ENCODE data around the gene FBXL12.

Gene FBXL12, protein sequence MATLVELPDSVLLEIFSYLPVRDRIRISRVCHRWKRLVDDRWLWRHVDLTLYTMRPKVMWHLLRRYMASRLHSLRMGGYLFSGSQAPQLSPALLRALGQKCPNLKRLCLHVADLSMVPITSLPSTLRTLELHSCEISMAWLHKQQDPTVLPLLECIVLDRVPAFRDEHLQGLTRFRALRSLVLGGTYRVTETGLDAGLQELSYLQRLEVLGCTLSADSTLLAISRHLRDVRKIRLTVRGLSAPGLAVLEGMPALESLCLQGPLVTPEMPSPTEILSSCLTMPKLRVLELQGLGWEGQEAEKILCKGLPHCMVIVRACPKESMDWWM

DNA sequence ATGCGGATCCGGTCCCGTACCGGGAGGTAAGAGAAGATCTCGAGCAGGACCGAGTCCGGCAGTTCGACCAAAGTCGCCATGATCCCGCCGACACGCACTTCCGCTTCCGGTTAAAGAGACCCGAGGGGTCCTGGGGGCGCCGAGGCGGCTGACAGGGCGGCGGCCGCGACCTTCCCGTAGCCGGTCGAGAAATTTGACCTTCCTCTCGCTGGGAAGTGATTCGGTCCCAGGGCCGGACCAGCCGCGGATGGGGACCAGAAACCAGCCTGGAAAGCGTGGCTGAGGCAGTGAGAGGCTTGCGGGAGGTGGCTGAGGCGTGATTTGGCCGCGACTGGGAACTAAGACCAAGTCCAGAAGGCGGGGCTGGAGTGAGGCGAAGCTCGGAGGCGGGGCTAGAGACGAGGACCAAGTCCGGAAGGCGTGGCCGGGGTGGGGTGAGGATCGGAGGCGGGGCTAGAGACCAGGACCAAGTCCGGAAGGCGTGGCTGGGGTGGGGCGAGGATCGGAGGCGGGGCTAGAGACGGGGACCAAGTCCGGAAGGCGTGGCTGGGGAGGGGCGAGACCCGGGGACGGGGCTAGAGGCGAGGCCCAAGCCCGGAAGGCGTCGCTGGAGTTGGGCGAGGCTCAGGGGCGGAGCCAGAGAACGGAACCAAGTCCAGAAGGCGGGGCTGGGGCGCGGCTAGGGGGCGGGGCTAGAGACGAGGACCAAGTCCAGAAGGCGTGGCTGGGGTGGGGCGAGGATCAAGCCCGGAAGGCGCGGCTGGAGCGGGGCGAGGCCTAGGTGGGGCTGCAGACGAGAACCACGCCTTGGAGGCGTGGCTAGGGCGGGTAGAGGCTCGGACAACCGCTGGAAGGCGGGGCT lies at the start of gene FBXL12:
Gene FBXL12 (minus strand): TSS at position 346 of the 862 bp plus-strand sequence. CDS start 266 bp downstream, at position 80.
- TF ChIP-seq CREB1 (IDR thresholded peaks at IDR 0.05; ENCODE audit: low read depth) (peak; percentile 39; the same call in 1 of the 2 replicates), TEAD4 (IDR thresholded peaks at IDR 0.05) (no peak), NFIC (IDR thresholded peaks at IDR 0.05) (peak; percentile 40; the same call in 1 of the 2 replicates), CEBPB (IDR thresholded peaks at IDR 0.05) (no peak; the same call in 1 of the 2 replicates), EGR1 (IDR thresholded peaks at IDR 0.05) (0 out of 2 replicates have a peak, but pooled peaks have one; percentile 19), YY1 (IDR thresholded peaks at IDR 0.05; ENCODE audit: low read depth) (peak; percentile 92), ZBTB7A (IDR thresholded peaks at IDR 0.05; ENCODE audit: low read depth) (peak; percentile 98), TAF1 (IDR thresholded peaks at IDR 0.05; ENCODE audit: low read depth) (peak; percentile 88), TCF12 (IDR thresholded peaks at IDR 0.05; ENCODE audit: low read depth) (peak; percentile 72)
- TF ChIP-seq, protein P1, sequence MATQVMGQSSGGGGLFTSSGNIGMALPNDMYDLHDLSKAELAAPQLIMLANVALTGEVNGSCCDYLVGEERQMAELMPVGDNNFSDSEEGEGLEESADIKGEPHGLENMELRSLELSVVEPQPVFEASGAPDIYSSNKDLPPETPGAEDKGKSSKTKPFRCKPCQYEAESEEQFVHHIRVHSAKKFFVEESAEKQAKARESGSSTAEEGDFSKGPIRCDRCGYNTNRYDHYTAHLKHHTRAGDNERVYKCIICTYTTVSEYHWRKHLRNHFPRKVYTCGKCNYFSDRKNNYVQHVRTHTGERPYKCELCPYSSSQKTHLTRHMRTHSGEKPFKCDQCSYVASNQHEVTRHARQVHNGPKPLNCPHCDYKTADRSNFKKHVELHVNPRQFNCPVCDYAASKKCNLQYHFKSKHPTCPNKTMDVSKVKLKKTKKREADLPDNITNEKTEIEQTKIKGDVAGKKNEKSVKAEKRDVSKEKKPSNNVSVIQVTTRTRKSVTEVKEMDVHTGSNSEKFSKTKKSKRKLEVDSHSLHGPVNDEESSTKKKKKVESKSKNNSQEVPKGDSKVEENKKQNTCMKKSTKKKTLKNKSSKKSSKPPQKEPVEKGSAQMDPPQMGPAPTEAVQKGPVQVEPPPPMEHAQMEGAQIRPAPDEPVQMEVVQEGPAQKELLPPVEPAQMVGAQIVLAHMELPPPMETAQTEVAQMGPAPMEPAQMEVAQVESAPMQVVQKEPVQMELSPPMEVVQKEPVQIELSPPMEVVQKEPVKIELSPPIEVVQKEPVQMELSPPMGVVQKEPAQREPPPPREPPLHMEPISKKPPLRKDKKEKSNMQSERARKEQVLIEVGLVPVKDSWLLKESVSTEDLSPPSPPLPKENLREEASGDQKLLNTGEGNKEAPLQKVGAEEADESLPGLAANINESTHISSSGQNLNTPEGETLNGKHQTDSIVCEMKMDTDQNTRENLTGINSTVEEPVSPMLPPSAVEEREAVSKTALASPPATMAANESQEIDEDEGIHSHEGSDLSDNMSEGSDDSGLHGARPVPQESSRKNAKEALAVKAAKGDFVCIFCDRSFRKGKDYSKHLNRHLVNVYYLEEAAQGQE (IDR thresholded peaks at IDR 0.05; ENCODE audit: low read depth): no peak
- TF ChIP-seq, protein P2, sequence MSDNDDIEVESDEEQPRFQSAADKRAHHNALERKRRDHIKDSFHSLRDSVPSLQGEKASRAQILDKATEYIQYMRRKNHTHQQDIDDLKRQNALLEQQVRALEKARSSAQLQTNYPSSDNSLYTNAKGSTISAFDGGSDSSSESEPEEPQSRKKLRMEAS (IDR thresholded peaks at IDR 0.05): peak; percentile 54
- TF ChIP-seq, protein P3, sequence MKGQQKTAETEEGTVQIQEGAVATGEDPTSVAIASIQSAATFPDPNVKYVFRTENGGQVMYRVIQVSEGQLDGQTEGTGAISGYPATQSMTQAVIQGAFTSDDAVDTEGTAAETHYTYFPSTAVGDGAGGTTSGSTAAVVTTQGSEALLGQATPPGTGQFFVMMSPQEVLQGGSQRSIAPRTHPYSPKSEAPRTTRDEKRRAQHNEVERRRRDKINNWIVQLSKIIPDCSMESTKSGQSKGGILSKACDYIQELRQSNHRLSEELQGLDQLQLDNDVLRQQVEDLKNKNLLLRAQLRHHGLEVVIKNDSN (IDR thresholded peaks at IDR 0.05): no peak

DNA sequence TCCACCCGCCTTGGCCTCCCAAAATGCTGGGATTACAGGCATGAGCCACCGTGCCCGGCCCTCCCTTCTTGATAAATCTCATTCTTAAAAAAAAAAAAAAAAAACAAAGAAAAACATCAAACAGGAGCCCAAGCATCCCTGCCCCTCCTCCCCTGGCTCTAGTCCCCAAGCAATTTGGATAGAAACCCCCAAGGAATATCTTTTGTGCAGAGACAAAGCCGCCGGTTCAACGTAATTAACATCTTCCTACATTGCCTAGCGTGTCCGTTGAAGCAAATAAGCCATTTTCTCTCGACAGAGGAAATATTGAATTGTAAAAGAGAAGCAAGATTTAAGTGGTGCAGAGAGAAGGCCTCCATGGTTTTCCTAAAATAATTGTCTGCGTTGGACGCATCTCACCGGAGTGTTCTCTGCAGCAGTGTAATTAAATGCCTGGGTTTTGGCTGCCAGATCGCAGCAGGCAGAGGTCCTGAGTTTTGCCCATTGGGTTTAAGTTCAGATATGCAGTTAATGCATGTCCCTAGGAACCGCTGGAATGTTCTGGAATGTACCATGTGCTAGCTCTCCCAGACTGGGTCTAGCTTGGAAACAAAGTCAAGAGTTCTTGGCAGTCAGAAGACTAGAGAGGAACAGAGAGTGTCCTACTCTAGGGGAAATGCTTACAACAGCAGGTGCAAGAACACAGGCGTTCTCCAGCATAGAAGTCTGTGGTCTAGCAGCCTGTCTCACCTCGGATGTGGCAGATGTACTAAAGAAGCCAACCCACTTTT lies 47.0 kb upstream of the FBXL12 start:
- TF ChIP-seq TAF1 (IDR thresholded peaks at IDR 0.05; ENCODE audit: low read depth) (no peak), YY1 (IDR thresholded peaks at IDR 0.05; ENCODE audit: low read depth) (no peak), RAD21 (IDR thresholded peaks at IDR 0.05; ENCODE audit: low read depth) (no peak), TEAD4 (IDR thresholded peaks at IDR 0.05) (no peak), CEBPB (IDR thresholded peaks at IDR 0.05) (no peak)
- TF ChIP-seq, protein P1 (IDR thresholded peaks at IDR 0.05; ENCODE audit: low read depth): no peak

DNA sequence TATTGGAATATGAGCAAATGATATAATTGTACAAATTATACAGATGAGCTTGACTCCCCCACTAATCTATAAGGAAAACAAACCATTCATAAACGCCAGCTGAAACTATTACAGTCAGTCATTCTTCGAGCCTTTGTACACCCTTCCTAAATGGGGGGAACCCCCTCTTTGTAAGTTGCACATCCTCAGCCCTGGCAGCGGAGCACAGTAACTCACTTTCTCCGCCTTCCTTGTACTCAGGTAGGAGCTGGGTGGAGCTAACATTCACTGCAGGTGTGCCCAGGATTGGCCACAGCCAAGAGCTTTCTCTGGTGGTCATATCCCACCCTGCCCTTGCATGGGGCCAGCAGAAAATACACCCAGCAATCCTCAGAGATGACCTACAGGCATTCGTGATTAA lies 44.9 kb upstream of the FBXL12 start:
- TF ChIP-seq CEBPB (IDR thresholded peaks at IDR 0.05) (no peak), TEAD4 (IDR thresholded peaks at IDR 0.05) (no peak), TAF1 (IDR thresholded peaks at IDR 0.05; ENCODE audit: low read depth) (no peak), CREB1 (IDR thresholded peaks at IDR 0.05; ENCODE audit: low read depth) (no peak), TCF12 (IDR thresholded peaks at IDR 0.05; ENCODE audit: low read depth) (no peak)

DNA sequence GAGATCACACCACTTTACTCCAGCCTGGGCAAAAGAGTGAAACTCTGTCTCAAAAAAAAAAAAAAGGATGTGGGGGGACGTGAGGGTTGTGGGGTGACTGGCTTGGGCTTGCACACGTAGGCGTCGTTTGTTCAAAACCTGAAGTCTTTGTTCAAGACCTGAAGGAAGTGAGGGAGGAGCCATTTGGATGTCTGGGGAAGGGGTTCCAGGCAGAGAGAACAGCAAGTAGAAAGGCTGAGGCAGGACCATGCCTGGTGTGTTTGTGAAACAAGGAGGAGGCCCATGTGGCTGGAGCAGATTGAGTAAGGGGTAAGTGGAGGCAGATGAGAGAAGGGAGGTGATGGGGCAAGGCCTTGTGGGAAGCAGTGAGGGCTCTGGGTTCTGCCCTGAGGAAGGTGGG lies 44.1 kb upstream of the FBXL12 start:
- TF ChIP-seq FOXM1 (IDR thresholded peaks at IDR 0.05; ENCODE audit: borderline replicate concordance, low read depth): no peak
- no peak for TF ChIP-seq RAD21 (IDR thresholded peaks at IDR 0.05; ENCODE audit: low read depth)
- TF ChIP-seq TCF12 (IDR thresholded peaks at IDR 0.05; ENCODE audit: low read depth): no peak
- TF ChIP-seq, protein P1 (IDR thresholded peaks at IDR 0.05; ENCODE audit: low read depth): no peak
- TF ChIP-seq EP300 (IDR thresholded peaks at IDR 0.05; ENCODE audit: borderline replicate concordance): no peak
- TF ChIP-seq ZBTB7A (IDR thresholded peaks at IDR 0.05; ENCODE audit: low read depth): no peak
- no peak for TF ChIP-seq YY1 (IDR thresholded peaks at IDR 0.05; ENCODE audit: low read depth)
- TF ChIP-seq, protein P2 (IDR thresholded peaks at IDR 0.05): no peak
- TF ChIP-seq, protein P3 (IDR thresholded peaks at IDR 0.05): no peak
- no peak for TF ChIP-seq EGR1 (IDR thresholded peaks at IDR 0.05)

Measured in Ishikawa (cell line).